Naive thymus-derived CD4-positive, alpha-beta T cell (primary cell): ENCODE data around the gene PDGFRB. TPM values are rescaled to one million over a fixed set of nuclear protein-coding genes. Genes with fewer than 3 reads are reported as not detected.

Experiments used
- ATAC-seq: fragments of 150-1000 bp; cut with Tn5 transposase; 2 replicates; pipeline ENCODE4 v1.10.0; 2021; ENCODE audit warnings: mild to moderate bottlenecking, moderate library complexity
- CTCF ChIA-PET: fragments of 350-600 bp; sonication (Branson Sonifier 250); formaldehyde crosslinking; loops from one replicate; lab custom pipeline; 2021; ENCODE audit warnings: antibody characterized with exemption; lab: Charles Lee
- POLR2A ChIA-PET: fragments of 350-600 bp; sonication (Branson Sonifier 250); formaldehyde crosslinking; loops from one replicate; lab custom pipeline; 2021; ENCODE audit warnings: antibody characterized with exemption, inconsistent platforms; lab: Charles Lee
- DNase-seq, 9 donors: peaks; one replicate each; pipeline versions ENCODE4 v3.0.0 to v3.0.0-alpha.2; 2020 to 2022; ENCODE audit warnings: mixed read lengths in 1 of 9
- H3K27ac ChIP-seq: one replicate; pipeline ENCODE4 v1.7.0; 2013; ENCODE audit warnings: mild to moderate bottlenecking, low read depth, low read length, moderate library complexity
- H3K27me3 ChIP-seq, 2 donors: one replicate each; pipeline ENCODE4 v1.7.0; 2013; ENCODE audit warnings: low read length in 2 of 2, mild to moderate bottlenecking in 2 of 2, moderate library complexity in 2 of 2; ENCODE audit not compliant: control insufficient read depth in 2 of 2, insufficient read depth in 2 of 2
- H3K36me3 ChIP-seq, 3 experiments: 1 replicate in 2 of 3; 2 replicates in 1 of 3; pipeline ENCODE4 v1.7.0; 2013; ENCODE audit warnings: low read length in 3 of 3, mild to moderate bottlenecking in 3 of 3, moderate library complexity in 1 of 3; ENCODE audit not compliant: insufficient read depth in 3 of 3, control insufficient read depth in 2 of 3
- H3K4me1 ChIP-seq, 2 donors: one replicate each; pipeline ENCODE4 v1.7.0; 2013; ENCODE audit warnings: low read length in 2 of 2, mild to moderate bottlenecking in 2 of 2, moderate library complexity in 1 of 2; ENCODE audit not compliant: control insufficient read depth in 2 of 2, insufficient read depth in 2 of 2
- H3K4me3 ChIP-seq: 2 replicates; pipeline ENCODE4 v1.7.0; 2013; ENCODE audit warnings: mild to moderate bottlenecking, low read length
- H3K9me3 ChIP-seq, 3 experiments: 1 replicate in 2 of 3; 2 replicates in 1 of 3; pipeline ENCODE4 v1.7.0; 2013; ENCODE audit warnings: low read length in 3 of 3; ENCODE audit not compliant: control insufficient read depth in 2 of 3
- H3K27ac Mint-ChIP-seq, 9 donors: one replicate each; pipeline ENCODE4 v1.8.0; 2020 to 2022; ENCODE audit warnings: mixed read lengths in 9 of 9, mild to moderate bottlenecking in 8 of 9, moderate library complexity in 5 of 9, inconsistent platforms in 2 of 9
- H3K27me3 Mint-ChIP-seq, 5 donors: one replicate each; pipeline ENCODE4 v1.8.0; 2021 to 2022; ENCODE audit warnings: mixed read lengths in 5 of 5, mild to moderate bottlenecking in 1 of 5
- H3K36me3 Mint-ChIP-seq, 5 donors: one replicate each; pipeline ENCODE4 v1.8.0; 2020 to 2022; ENCODE audit warnings: mixed read lengths in 5 of 5, mild to moderate bottlenecking in 3 of 5, inconsistent platforms in 1 of 5
- H3K4me1 Mint-ChIP-seq, 7 donors: one replicate each; pipeline ENCODE4 v1.8.0; 2020 to 2022; ENCODE audit warnings: mixed read lengths in 7 of 7, mild to moderate bottlenecking in 3 of 7, inconsistent platforms in 1 of 7
- H3K4me3 Mint-ChIP-seq, 10 donors: one replicate each; pipeline ENCODE4 v1.8.0; 2020 to 2022; ENCODE audit warnings: mild to moderate bottlenecking in 10 of 10, mixed read lengths in 10 of 10, moderate library complexity in 6 of 10, inconsistent platforms in 2 of 10
- H3K9me3 Mint-ChIP-seq, 11 donors: one replicate each; pipeline ENCODE4 v1.8.0; 2020 to 2022; ENCODE audit warnings: mixed read lengths in 11 of 11, mild to moderate bottlenecking in 4 of 11, inconsistent platforms in 1 of 11, moderate library complexity in 1 of 11
- intact Hi-C, 2 donors: fragments of 100-400 bp; cut with micrococcal nuclease; formaldehyde crosslinking; loops; one replicate each; pipeline ENCODE4 v1.15.1; 2023
- polyA plus RNA-seq, 2 donors: library from polyadenylated mRNA; unstranded; fragments of 300-500 nt; fragmentation: Illumina TruSeq; gene quantifications; one replicate each; pipeline ENCODE4 v1.2.3, GENCODE V29; 2021
- total RNA-seq, 6 experiments: library from RNA in 5 of 6; stranded (reverse) in 5 of 6; gene quantifications; 1 replicate in 5 of 6; 2 replicates in 1 of 6; pipeline ENCODE4 v1.2.3 and lab custom pipeline; 2021 to 2026

Gene PDGFRB
- total RNA-seq (1 to 10 TPM in 2 of 5 experiments, under 1 TPM in 1, not detected in 2; 0.64 to 8.5 (median 5.1) TPM), polyA plus RNA-seq (under 1 TPM in 1 of 2 donors, not detected in 1; 0.37 TPM), total RNA-seq (lab: John Stamatoyannopoulos, UW) (not detected)

DNA sequence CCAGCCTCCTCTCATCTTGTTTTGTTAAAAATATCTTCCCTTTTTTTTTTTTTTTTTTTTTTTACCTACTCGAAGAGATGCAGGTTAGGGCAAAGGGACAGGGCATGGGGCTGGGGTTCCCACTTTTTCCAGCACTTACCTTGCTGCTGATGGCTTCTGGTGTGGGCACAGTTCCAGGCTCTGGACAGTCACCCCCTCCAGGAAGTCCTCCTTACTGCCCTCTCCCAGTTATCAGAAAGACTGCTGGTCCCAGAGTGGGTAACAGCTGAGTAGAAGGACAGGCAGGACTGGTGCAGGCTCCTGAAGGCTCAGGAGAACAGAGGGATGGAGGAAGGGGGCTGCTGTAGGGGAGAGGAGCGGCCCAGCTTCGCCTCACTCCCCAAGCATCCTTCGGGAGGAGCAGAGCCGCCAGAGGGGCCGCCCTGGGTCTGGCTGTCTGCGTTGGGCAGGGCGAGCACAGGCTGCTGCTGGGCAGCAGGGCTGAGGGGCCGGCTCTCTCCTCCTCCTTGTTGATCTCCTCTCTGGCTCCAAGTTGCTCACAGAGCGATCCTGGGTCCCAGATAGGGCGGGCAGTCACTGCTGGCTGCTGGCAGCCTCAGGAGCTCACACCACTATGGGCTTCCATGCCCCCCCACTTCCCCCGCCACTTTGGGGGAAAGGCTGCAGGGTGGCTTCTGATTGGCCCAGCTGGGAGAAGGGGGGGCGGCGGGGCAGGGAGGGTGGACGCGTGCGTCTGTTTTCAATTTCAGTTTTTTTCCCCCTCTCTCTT, at the start of gene PDGFRB:
PDGFRB (minus strand) TSS at position 588 of the 769 bp plus-strand sequence. CDS start 18,798 bp downstream, outside the sequence.
- H3K27me3 Mint-ChIP-seq = peaks cover 17 to 31% (median 25%) of the 10 kb centered on the region in 5 donors
- ChIA-PET POLR2A (no interaction called here), CTCF (no interaction called here)
- Histone ChIP-seq H3K27me3 (no peaks in the 10 kb centered on the region), H3K9me3 (no peaks in the 10 kb centered on the region), H3K36me3 (no peaks in the 10 kb centered on the region), H3K4me3 (peak within 1 kb of the TSS; percentile 44), H3K4me1 (no peaks in the 10 kb centered on the region), H3K27ac (no peak within 1 kb of the TSS)
- H3K36me3 Mint-ChIP-seq = peaks cover 0 to 1% (median 0%) of the 10 kb centered on the region in 5 donors
- H3K27ac Mint-ChIP-seq = peak within 1 kb of the TSS in 3 of 9 donors; percentile 20 to 60 (median 58)
- intact Hi-C loops = no loop called here
- peaks cover 6 to 23% (median 8%) of the 10 kb centered on the region in 7 donors for H3K4me1 Mint-ChIP-seq
- ATAC-seq (peak; percentile 73), DNase-seq (peak in 3 of 9 donors; percentile 7 to 18 (median 11))
- H3K4me3 Mint-ChIP-seq = peak within 1 kb of the TSS; percentile 73 to 87 (median 80)
- H3K9me3 Mint-ChIP-seq = peaks cover 0 to 1% (median 0%) of the 10 kb centered on the region in 11 donors

DNA sequence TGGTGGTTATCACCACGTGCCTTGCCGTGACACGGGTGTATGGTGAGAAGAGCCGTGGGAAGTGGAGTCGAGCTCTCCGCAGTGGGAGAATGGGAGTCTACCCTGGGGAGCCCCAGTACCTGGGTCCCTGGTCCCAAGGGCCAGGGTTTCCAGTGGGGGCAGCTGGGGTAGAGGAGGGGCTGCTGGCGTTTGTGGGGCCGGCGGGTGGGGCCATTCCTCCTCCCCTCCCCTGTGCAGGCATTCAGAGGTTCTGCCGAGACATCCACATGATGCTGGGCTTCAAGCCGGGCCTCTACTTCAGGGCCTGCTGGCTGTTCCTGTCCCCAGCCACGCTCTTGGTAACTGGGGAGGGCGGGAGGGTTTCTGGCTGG, 48.9 kb upstream of the PDGFRB start:
- Histone ChIP-seq H3K4me3 (no peak overlapping the region), H3K27ac (no peak overlapping the region), H3K4me1 (peaks cover 7 to 12% of the 10 kb centered on the region in 2 donors), H3K36me3 (no peaks in the 10 kb centered on the region), H3K27me3 (no peaks in the 10 kb centered on the region), H3K9me3 (no peaks in the 10 kb centered on the region)
- Mint-ChIP-seq H3K36me3 (no peaks in the 10 kb centered on the region), H3K27ac (no peak overlapping the region), H3K4me3 (no peak overlapping the region), H3K9me3 (no peaks in the 10 kb centered on the region), H3K27me3 (peaks cover 10 to 24% (median 18%) of the 10 kb centered on the region in 5 donors), H3K4me1 (peaks cover 9 to 16% (median 13%) of the 10 kb centered on the region in 7 donors)
- ATAC-seq = no peak
- intact Hi-C loops = no loop called here
- ChIA-PET CTCF (no interaction called here), POLR2A (no interaction called here)
- DNase-seq = no peak

DNA sequence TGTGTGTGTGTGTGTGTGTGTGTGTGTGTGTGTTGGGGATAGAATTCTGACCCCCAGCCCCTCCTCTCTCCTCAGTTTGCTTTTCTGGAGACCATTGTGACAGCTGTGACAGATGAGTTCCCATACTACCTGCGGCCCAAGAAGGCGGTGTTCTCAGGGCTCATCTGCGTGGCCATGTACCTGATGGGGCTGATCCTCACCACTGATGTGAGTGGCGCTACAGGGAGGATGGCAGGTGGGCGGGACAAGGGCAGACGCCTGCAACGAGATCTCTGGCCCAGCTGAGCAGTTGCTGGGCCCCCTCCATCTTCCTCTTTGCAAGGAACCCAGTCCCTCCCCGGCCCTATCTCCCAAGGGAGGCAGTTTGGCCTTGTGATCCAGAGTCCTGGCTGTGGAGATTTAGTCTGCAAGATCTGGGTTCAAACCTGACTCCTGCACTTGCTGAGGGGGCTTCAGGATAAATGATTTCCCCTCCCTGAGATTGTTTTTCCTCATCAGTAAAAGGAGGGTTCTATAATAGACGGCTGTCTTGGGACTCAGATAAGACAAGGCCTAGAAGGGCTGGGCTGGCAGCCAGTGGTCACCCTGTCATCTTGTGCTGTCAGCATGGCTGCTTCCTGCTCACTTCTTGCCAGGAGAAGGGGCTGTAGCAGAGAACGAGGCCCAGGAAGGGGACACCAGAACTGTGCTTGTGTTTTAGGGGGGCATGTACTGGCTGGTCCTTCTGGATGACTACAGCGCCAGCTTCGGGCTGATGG, 48.4 kb upstream of the PDGFRB start:
- Histone ChIP-seq H3K4me1 (peaks cover 7% of the 10 kb centered on the region in 2 donors), H3K27ac (no peak overlapping the region), H3K4me3 (no peak overlapping the region), H3K36me3 (no peaks in the 10 kb centered on the region), H3K9me3 (no peaks in the 10 kb centered on the region), H3K27me3 (no peaks in the 10 kb centered on the region)
- DNase-seq (no peak), ATAC-seq (no peak)
- ChIA-PET CTCF (no interaction called here), POLR2A (no interaction called here)
- Mint-ChIP-seq H3K4me1 (peaks cover 5 to 11% (median 9%) of the 10 kb centered on the region in 7 donors), H3K4me3 (no peak overlapping the region), H3K27ac (no peak overlapping the region), H3K27me3 (peaks cover 10 to 29% (median 17%) of the 10 kb centered on the region in 5 donors), H3K36me3 (no peaks in the 10 kb centered on the region), H3K9me3 (no peaks in the 10 kb centered on the region)
- intact Hi-C loops = no loop called here

DNA sequence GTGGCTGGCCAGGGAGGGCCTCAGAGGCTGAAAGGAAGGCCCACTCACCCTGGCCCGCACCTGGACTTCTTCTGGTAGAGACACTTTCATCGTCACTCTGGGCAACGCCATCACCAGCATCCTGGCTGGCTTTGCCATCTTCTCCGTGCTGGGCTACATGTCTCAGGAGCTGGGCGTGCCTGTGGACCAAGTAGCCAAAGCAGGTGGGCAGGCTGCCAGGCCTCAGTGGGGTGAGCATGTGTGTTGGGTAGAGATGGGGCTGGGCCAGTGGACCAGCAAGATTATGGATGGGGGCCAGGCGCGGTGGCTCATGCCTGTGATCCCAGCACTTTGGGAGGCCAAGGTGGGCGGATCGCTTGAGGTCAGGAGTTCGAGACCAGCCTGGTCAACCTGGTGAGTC, 46.9 kb upstream of the PDGFRB start:
- ChIA-PET CTCF (no interaction called here), POLR2A (no interaction called here)
- no peak overlapping the region for H3K27ac Mint-ChIP-seq
- H3K4me1 Mint-ChIP-seq = no peaks in the 10 kb centered on the region
- H3K27me3 ChIP-seq = no peaks in the 10 kb centered on the region
- no peak overlapping the region for H3K4me3 ChIP-seq
- no peaks in the 10 kb centered on the region for H3K9me3 ChIP-seq
- H3K27ac ChIP-seq = no peak overlapping the region
- DNase-seq (no peak), ATAC-seq (no peak)
- H3K36me3 ChIP-seq = no peaks in the 10 kb centered on the region
- H3K27me3 Mint-ChIP-seq = peaks cover under 1 to 20% (median 3%) of the 10 kb centered on the region in 5 donors
- no peaks in the 10 kb centered on the region for H3K9me3 Mint-ChIP-seq
- intact Hi-C loops = no loop called here
- H3K4me1 ChIP-seq = no peaks in the 10 kb centered on the region
- no peak overlapping the region for H3K4me3 Mint-ChIP-seq
- no peaks in the 10 kb centered on the region for H3K36me3 Mint-ChIP-seq

DNA sequence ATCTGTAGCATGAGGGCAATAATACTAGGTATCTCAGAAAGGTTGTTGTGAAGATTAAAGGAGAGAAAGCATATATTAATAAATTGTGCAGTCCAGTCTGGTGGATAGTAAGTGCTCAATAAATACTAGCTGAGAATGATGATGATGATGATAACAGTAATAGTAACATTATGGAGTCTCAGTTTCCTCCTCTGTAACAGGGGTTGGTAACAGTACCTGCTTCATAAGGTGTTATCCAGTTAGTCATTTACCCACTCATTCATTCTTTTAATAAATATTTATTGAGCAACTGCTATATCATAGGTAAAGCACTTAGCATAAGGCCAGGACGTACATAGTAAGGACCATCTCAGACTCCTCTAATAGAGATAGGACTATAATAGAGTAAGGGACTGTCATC, 41.8 kb upstream of the PDGFRB start:
- Mint-ChIP-seq H3K36me3 (no peaks in the 10 kb centered on the region), H3K4me1 (peaks cover 0 to 1% (median 0%) of the 10 kb centered on the region in 7 donors), H3K27ac (no peak overlapping the region), H3K27me3 (peaks cover 4 to 28% (median 12%) of the 10 kb centered on the region in 5 donors), H3K9me3 (no peaks in the 10 kb centered on the region), H3K4me3 (no peak overlapping the region)
- ATAC-seq (no peak), DNase-seq (no peak)
- H3K9me3 ChIP-seq = no peaks in the 10 kb centered on the region
- ChIA-PET CTCF (no interaction called here), POLR2A (no interaction called here)
- no peak overlapping the region for H3K4me3 ChIP-seq
- intact Hi-C loops = no loop called here
- no peaks in the 10 kb centered on the region for H3K27me3 ChIP-seq
- no peaks in the 10 kb centered on the region for H3K36me3 ChIP-seq
- no peaks in the 10 kb centered on the region for H3K4me1 ChIP-seq
- no peak overlapping the region for H3K27ac ChIP-seq

DNA sequence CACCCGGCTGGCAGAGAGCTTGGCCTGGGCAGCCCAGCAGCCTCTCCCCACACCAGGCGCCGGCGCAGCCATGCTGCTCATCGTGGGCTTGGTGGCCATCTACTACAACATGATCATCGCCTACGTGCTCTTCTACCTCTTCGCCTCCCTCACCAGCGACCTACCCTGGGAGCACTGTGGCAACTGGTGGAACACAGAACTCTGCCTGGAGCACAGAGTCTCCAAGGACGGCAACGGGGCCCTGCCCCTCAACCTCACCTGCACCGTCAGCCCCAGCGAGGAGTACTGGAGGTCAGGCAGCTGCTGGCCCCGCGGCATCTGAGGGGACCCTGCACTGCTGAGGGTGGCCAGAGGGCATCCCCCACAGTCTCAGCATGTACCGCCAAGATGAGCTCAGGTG, 41.3 kb upstream of the PDGFRB start:
- peak overlapping the region in 1 of 9 donors; percentile 43 for H3K27ac Mint-ChIP-seq
- ChIA-PET CTCF (no interaction called here), POLR2A (no interaction called here)

More for the DNA sequence above, 41.3 kb upstream of the PDGFRB start:
- Mint-ChIP-seq H3K4me1 (peaks cover 0 to 1% (median 0%) of the 10 kb centered on the region in 7 donors), H3K9me3 (no peaks in the 10 kb centered on the region), H3K36me3 (no peaks in the 10 kb centered on the region), H3K4me3 (no peak overlapping the region), H3K27me3 (peaks cover 4 to 28% (median 16%) of the 10 kb centered on the region in 5 donors)
- DNase-seq = no peak
- Histone ChIP-seq H3K36me3 (no peaks in the 10 kb centered on the region), H3K4me3 (no peak overlapping the region), H3K27me3 (no peaks in the 10 kb centered on the region), H3K9me3 (no peaks in the 10 kb centered on the region), H3K27ac (no peak overlapping the region), H3K4me1 (no peaks in the 10 kb centered on the region)
- intact Hi-C loops = no loop called here
- no peak for ATAC-seq
